Articular chondrocyte of knee joint (primary cell): ENCODE measurements around the gene ITGA6. TPM values are rescaled to one million over a fixed set of nuclear protein-coding genes. Genes with fewer than 3 reads are reported as not detected.

ENCODE experiments used
- total RNA-seq: library from RNA; depleted of rRNA; stranded (reverse); fragments of >200 nt; gene quantifications from 2 replicates; pipeline ENCODE4 v1.2.3, GENCODE V29; 2012

Gene ITGA6
- 10.2 and 18.9 TPM in 2 replicates for total RNA-seq

DNA sequence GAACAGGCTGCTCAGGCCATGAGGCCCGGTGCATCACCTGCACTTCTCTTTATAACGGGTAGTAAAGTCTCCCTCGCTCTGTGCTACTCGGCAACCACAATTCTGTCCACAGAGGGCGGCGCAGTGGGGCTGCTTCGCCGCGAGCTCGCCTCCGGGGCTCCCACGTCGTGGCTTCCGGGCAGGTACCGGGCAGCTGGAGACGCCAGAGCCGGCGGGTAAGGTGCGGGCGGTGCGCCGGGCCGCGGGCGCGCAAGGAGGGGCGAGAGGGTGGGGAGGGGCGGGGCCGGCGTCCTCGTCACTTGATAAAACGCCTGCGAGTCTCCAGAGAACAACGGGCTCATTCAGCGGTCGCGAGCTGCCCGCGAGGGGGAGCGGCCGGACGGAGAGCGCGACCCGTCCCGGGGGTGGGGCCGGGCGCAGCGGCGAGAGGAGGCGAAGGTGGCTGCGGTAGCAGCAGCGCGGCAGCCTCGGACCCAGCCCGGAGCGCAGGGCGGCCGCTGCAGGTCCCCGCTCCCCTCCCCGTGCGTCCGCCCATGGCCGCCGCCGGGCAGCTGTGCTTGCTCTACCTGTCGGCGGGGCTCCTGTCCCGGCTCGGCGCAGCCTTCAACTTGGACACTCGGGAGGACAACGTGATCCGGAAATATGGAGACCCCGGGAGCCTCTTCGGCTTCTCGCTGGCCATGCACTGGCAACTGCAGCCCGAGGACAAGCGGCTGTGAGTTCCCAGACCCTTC lies at the start of gene ITGA6:
TSS of gene ITGA6 (plus strand) at position 331 of the 734 bp plus-strand sequence.

Other genes starting within 250 kb of the ITGA6 start
- gene PDK1, start 128.5 kb downstream of the ITGA6 start, total RNA-seq = 37.2 and 50.6 TPM in 2 replicates